ENCODE measurements around the gene SPINK6.

The SPINK6 gene, protein sequence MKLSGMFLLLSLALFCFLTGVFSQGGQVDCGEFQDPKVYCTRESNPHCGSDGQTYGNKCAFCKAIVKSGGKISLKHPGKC

DNA sequence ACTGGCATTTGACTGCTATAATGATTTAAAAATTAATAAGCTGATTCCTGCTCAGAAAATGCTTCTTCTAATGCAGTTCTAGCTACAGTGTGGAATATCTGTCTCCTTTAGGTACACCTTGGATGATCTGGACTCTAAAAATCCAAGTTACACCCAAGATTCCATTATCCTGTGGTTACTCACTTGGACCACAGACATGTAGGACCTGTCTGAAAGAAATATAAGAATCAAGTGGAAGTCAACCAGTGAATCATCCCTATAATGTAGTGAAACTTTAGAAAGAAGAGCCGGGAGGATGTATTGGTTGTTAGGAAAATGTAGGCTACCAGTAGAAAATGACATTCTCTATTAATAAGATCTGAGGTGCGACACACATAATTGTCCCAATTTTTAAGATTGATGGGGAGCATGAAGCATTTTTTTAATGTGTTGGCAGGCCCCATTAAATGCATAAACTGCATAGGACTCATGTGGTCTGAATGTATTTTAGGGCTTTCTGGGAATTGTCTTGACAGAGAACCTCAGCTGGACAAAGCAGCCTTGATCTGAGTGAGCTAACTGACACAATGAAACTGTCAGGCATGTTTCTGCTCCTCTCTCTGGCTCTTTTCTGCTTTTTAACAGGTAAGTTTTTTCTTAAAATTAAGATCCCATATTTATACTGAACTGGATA is at the start of gene SPINK6:
SPINK6 (plus strand) TSS at position 512 of the 673 bp plus-strand sequence; CDS start at position 567, 55 bp downstream.
- H3K4me3 ChIP-seq (ENCODE audit: low read depth, low read length), result no peak within 1 kb of the TSS
- in situ Hi-C loops (cut with HindIII; ENCODE audit: low sequenced_read_pairs), result no loop called here
- TF ChIP-seq, protein P1, sequence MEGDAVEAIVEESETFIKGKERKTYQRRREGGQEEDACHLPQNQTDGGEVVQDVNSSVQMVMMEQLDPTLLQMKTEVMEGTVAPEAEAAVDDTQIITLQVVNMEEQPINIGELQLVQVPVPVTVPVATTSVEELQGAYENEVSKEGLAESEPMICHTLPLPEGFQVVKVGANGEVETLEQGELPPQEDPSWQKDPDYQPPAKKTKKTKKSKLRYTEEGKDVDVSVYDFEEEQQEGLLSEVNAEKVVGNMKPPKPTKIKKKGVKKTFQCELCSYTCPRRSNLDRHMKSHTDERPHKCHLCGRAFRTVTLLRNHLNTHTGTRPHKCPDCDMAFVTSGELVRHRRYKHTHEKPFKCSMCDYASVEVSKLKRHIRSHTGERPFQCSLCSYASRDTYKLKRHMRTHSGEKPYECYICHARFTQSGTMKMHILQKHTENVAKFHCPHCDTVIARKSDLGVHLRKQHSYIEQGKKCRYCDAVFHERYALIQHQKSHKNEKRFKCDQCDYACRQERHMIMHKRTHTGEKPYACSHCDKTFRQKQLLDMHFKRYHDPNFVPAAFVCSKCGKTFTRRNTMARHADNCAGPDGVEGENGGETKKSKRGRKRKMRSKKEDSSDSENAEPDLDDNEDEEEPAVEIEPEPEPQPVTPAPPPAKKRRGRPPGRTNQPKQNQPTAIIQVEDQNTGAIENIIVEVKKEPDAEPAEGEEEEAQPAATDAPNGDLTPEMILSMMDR (IDR thresholded peaks at IDR 0.05; ENCODE audit: low read depth, low read length, missing control alignments), result no peak
- DNase-seq (ENCODE audit: low read depth), result no peak

DNA sequence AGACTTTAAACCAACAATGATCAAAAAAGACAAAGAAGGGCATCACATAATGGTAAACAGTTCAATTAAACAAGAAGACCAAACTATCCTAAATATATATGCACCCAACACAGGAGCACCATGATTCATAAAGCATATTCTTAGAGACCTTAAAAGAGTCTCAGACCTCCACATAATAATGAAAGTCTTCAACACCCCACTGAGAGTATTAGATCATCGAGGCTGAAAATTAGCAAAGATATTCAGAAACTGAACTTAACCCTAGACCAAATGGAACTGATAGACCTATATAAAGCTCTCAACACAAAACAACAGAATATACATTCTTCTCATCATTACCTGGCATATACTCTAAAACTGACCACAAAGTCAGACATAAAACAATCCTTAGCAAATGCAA is 46.2 kb upstream of the SPINK6 start:
- no peak overlapping the region for H3K4me3 ChIP-seq (ENCODE audit: low read depth, low read length)
- in situ Hi-C loops (cut with HindIII; ENCODE audit: low sequenced_read_pairs), result no loop called here
- no peak for DNase-seq (ENCODE audit: low read depth)
- TF ChIP-seq, protein P1 (IDR thresholded peaks at IDR 0.05; ENCODE audit: low read depth, low read length, missing control alignments), result no peak

DNA sequence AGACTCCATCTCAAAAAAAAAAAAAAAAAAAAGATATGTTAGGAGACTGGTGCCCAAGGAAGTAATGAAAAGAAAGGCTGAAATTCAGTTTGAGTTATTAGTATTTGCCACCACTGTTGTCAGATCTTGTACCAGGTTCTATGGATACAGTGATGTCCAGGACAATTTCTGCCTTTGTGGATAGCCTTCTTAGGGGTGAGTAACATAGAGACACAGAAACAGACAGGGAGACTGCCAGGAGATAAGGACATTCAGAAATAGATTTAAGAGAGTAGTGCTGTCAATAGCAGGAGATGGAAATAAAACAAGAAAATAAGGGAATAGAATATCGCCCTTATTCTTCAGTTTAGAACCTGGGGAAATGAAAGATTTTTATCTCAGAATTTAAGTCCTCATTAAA is 40.8 kb upstream of the SPINK6 start:
- in situ Hi-C loops (cut with HindIII; ENCODE audit: low sequenced_read_pairs), result no loop called here
- TF ChIP-seq, protein P1 (IDR thresholded peaks at IDR 0.05; ENCODE audit: low read depth, low read length, missing control alignments), result no peak

DNA sequence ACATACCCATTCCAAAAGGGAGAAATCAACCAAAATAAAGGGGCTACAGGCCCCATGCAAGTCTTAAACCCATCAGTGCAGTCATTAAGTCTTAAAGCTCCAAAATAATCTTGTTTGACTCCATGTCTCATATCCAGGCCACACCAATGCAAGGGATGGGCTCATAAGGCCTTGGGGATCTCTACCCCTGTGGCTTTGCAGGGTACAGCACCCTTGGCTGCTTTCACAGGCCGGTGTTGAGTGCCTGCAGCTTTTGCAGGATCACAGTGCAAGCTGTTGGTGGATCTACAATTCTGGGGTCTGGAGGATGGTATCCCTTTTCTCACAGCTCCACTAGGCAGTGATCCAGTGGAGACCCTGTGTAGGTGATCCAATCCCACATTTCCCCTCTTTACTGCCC is 39.5 kb upstream of the SPINK6 start:
- TF ChIP-seq, protein P1 (IDR thresholded peaks at IDR 0.05; ENCODE audit: low read depth, low read length, missing control alignments), result no peak
- in situ Hi-C loops (cut with HindIII; ENCODE audit: low sequenced_read_pairs), result no loop called here
- no peak for DNase-seq (ENCODE audit: low read depth)
- no peak overlapping the region for H3K4me3 ChIP-seq (ENCODE audit: low read depth, low read length)

More for the DNA sequence above, 40.8 kb upstream of the SPINK6 start:
- DNase-seq (ENCODE audit: low read depth), result no peak
- H3K4me3 ChIP-seq (ENCODE audit: low read depth, low read length), result no peak overlapping the region

DNA sequence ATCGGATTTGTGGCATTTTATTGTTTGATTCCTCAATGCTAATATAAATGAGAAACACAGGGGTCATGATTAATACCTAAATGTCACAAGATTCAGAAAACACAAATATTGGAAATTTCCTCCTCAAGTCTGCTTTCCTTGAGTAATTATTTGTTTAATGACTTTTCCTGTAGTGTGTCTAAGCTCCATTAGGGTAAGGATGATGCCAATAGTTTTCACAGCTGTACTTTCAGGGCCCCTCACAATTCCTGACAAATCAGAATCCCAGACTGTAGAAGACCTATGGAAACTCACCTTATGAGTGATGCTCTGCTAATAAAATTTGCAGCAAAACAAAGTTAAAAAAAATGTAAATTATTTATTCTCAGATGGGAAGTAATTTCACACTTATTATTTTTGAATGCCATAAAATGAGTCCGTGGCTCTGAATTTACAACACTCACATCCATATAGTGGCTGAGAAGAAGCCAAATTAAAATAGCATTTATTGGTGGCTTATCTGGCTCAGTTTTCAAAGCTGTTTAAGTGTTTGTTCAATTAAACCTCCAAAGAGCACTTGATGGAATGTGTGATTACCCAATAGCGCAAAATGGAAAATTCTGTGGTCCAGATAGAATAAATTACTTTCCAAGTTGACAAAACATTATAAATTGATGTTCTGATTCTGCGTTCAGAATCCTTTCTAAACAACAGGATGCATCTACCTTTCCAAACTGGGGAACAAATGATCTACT is 36.1 kb upstream of the SPINK6 start:
- no peak for DNase-seq (ENCODE audit: low read depth)
- TF ChIP-seq, protein P1 (IDR thresholded peaks at IDR 0.05; ENCODE audit: low read depth, low read length, missing control alignments), result no peak
- in situ Hi-C loops (cut with HindIII; ENCODE audit: low sequenced_read_pairs), result no loop called here
- no peak overlapping the region for H3K4me3 ChIP-seq (ENCODE audit: low read depth, low read length)

DNA sequence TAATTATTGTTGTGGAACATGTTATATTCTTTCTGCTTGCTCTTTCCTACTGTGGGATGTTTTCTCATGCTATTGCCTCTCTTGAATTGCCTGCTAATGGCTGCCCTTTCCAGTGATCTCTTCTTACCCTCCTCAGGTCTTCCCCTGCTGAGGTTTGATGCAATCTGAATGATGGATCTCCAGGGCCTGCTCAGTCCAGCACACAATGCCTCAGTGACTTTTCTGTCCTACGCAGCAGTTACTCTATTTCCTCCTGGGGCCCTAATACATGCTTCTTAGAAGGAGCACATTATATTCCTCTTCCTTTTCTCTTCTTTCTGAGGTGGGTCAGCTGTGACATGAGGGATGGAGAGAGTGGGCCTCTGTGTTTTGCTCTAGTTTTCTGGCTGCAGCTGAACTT is 34.6 kb upstream of the SPINK6 start, which contains the start of gene SPINK14:
SPINK14 (plus strand) TSS at position 301 of the 400 bp plus-strand sequence. CDS start 1,187 bp downstream, outside the sequence.
- TF ChIP-seq, protein P1 (IDR thresholded peaks at IDR 0.05; ENCODE audit: low read depth, low read length, missing control alignments), result no peak
- in situ Hi-C loops (cut with HindIII; ENCODE audit: low sequenced_read_pairs), result no loop called here
- no peak within 1 kb of the TSS for H3K4me3 ChIP-seq (ENCODE audit: low read depth, low read length)
- DNase-seq (ENCODE audit: low read depth), result no peak

Data from astrocyte of the cerebellum (primary cell).